ENCODE measurements around the gene PSMD2.

The PSMD2 gene

GRCh38 chr3:184358124-184358767, 59.2 kb downstream of the PSMD2 start:
- DNase-seq = no peak

Data from fibroblast of skin of back (primary cell).